BJ (cell line): ENCODE measurements around the gene LDHAL6B. TPM values are rescaled to one million over a fixed set of nuclear protein-coding genes. Genes with fewer than 3 reads are reported as not detected.
"Not testable (repeated sequence)": the region's sequence is repeated elsewhere in the genome, so short reads cannot be mapped to it uniquely, and the experiment has no call there.

Experiments used
- CTCF ChIA-PET: fragments of 350-600 bp; formaldehyde crosslinking; extraction: SDS; loops from one replicate; lab custom pipeline; 2021; ENCODE audit warnings: antibody characterized with exemption, inconsistent platforms; lab: Yijun Ruan, JAX
- POLR2A ChIA-PET: fragments of 300-600 bp; sonication (Branson Sonifier 250); formaldehyde crosslinking; extraction: SDS; loops from one replicate; lab custom pipeline; 2021; ENCODE audit warnings: antibody characterized with exemption; lab: Charles Lee
- DNase-seq: peaks from one replicate; pipeline ENCODE4 v3.0.0-alpha.2; 2011; ENCODE audit warnings: low read depth
- H3K27me3 ChIP-seq: 2 replicates; pipeline ENCODE4 v1.6.0; 2011; ENCODE audit warnings: low read length; ENCODE audit not compliant: control insufficient read depth, insufficient read depth
- H3K36me3 ChIP-seq: 2 replicates; pipeline ENCODE4 v1.5.1; 2011; ENCODE audit warnings: low read length; ENCODE audit not compliant: control insufficient read depth, insufficient read depth
- H3K4me3 ChIP-seq: 2 replicates; pipeline ENCODE4 v1.5.1; 2011; ENCODE audit warnings: low read depth, mild to moderate bottlenecking, control low read depth, low read length
- CTCF ChIP-seq: IDR thresholded peaks from 2 replicates; pipeline ENCODE4 v1.5.1; 2011; ENCODE audit warnings: low read depth, mild to moderate bottlenecking, control low read depth, inconsistent platforms, low read length, moderate library complexity; ENCODE audit not compliant: insufficient read depth
- polyA plus RNA-seq: library from polyadenylated mRNA; depleted of rRNA; stranded (reverse); fragments of >200 nt; gene quantifications from 2 replicates; pipeline ENCODE4 v1.2.3, GENCODE V29; 2011

LDHAL6B gene
- polyA plus RNA-seq, 1 experiment = not detected

GRCh38 chr15:59160880-59161593, 45.6 kb upstream of the LDHAL6B start:
- CTCF ChIA-PET = interaction anchor here (0.9 to 1.0 kb wide), 3 partner anchors 9 to 311 kb away, joined by 3 to 4 read pairs (median 3); no protein-coding TSS in a partner anchor
- peak; percentile 54 for TF ChIP-seq CTCF
- no peak overlapping the region for H3K4me3 ChIP-seq
- H3K27me3 ChIP-seq = no peaks in the 10 kb centered on the region
- POLR2A ChIA-PET = no interaction called here
- peaks cover 24% of the 10 kb centered on the region for H3K36me3 ChIP-seq
- no peak for DNase-seq

GRCh38 chr15:59162080-59162479, 44.6 kb upstream of the LDHAL6B start:
- H3K4me3 ChIP-seq, POLR2A ChIA-PET, DNase-seq, H3K27me3 ChIP-seq: not testable (repeated sequence)
- CTCF ChIA-PET = interaction anchor here (0.8 to 1.4 kb wide), 6 partner anchors 8 to 310 kb away, joined by 3 to 5 read pairs (median 3); no protein-coding TSS in a partner anchor
- peaks cover 22% of the 10 kb centered on the region for H3K36me3 ChIP-seq

GRCh38 chr15:59165726-59166125, 40.9 kb upstream of the LDHAL6B start:
- no peak for TF ChIP-seq CTCF
- POLR2A ChIA-PET = interaction anchor here (0.6 kb wide), 1 partner anchor 959 kb away, joined by 4 read pairs; no protein-coding TSS in a partner anchor
- CTCF ChIA-PET = interaction anchor here (0.7 to 1.5 kb wide), 2 partner anchors 47 to 323 kb away, joined by 3 read pairs; no protein-coding TSS in a partner anchor
- H3K36me3 ChIP-seq = peaks cover 6% of the 10 kb centered on the region
- H3K27me3 ChIP-seq = no peaks in the 10 kb centered on the region
- no peak for DNase-seq
- no peak overlapping the region for H3K4me3 ChIP-seq

- POLR2A ChIA-PET = no interaction called here
These were observed 40.5 kb upstream of the LDHAL6B start for GRCh38 chr15:59166166-59166565.

GRCh38 chr15:59166601-59167265, 39.9 kb upstream of the LDHAL6B start:
- Histone ChIP-seq H3K27me3 (no peaks in the 10 kb centered on the region), H3K4me3 (no peak overlapping the region), H3K36me3 (no peaks in the 10 kb centered on the region; the same call in none of the 2 replicates)
- ChIA-PET POLR2A (no interaction called here), CTCF (interaction anchor here (1.2 to 1.5 kb wide), 2 partner anchors 39 to 324 kb away, joined by 3 to 4 read pairs; no protein-coding TSS in a partner anchor)
- DNase-seq = no peak
- TF ChIP-seq CTCF = no peak

More at GRCh38 chr15:59166166-59166565, 40.5 kb upstream of the LDHAL6B start:
- Histone ChIP-seq H3K4me3 (no peak overlapping the region), H3K27me3 (no peaks in the 10 kb centered on the region), H3K36me3 (peaks cover 4% of the 10 kb centered on the region)
- no peak for TF ChIP-seq CTCF
- CTCF ChIA-PET = interaction anchor here (0.7 to 1.5 kb wide), 3 partner anchors 39 to 323 kb away, joined by 3 to 4 read pairs (median 3); no protein-coding TSS in a partner anchor
- DNase-seq = no peak
